Skin of body (tissue), 2 donors: ENCODE data around the gene SGSH. TPM values are rescaled to one million over a fixed set of nuclear protein-coding genes. Genes with fewer than 3 reads are reported as not detected.
"Not testable (repeated sequence)": the region's sequence is repeated elsewhere in the genome, so short reads cannot be mapped to it uniquely, and the experiment has no call there.

ENCODE experiments used
- DNase-seq: peaks from one replicate; lab custom pipeline; 2025; lab: John Stamatoyannopoulos, UW
- total RNA-seq: library from RNA; depleted of rRNA; stranded (reverse); fragments of >200 nt; gene quantifications from one replicate; pipeline ENCODE4 v1.2.3, GENCODE V29; 2014

The SGSH gene
- 9.9 TPM for total RNA-seq

- DNase-seq = no peak
These were observed at the start of gene SGSH, which contains the start of gene SLC26A11 for GRCh38 chr17:80220054-80220735. TSS of gene SGSH (minus strand) at chr17:80220333. CDS start at chr17:80220313, 20 bp downstream. TSS of gene SLC26A11 (plus strand) at chr17:80220427. CDS start at chr17:80221561, 1,134 bp downstream.

- no peak for DNase-seq
These were observed 49.3 kb upstream of the SGSH start for GRCh38 chr17:80269405-80269807.

- DNase-seq = no peak
These were observed 48.3 kb upstream of the SGSH start for GRCh38 chr17:80268427-80268826.

GRCh38 chr17:80267391-80267790, 47.3 kb upstream of the SGSH start:
- DNase-seq = no peak

GRCh38 chr17:80265205-80266068, 45.3 kb upstream of the SGSH start:
- DNase-seq = no peak

- DNase-seq = no peak
These were observed 44.3 kb upstream of the SGSH start for GRCh38 chr17:80264205-80265075.

DNA sequence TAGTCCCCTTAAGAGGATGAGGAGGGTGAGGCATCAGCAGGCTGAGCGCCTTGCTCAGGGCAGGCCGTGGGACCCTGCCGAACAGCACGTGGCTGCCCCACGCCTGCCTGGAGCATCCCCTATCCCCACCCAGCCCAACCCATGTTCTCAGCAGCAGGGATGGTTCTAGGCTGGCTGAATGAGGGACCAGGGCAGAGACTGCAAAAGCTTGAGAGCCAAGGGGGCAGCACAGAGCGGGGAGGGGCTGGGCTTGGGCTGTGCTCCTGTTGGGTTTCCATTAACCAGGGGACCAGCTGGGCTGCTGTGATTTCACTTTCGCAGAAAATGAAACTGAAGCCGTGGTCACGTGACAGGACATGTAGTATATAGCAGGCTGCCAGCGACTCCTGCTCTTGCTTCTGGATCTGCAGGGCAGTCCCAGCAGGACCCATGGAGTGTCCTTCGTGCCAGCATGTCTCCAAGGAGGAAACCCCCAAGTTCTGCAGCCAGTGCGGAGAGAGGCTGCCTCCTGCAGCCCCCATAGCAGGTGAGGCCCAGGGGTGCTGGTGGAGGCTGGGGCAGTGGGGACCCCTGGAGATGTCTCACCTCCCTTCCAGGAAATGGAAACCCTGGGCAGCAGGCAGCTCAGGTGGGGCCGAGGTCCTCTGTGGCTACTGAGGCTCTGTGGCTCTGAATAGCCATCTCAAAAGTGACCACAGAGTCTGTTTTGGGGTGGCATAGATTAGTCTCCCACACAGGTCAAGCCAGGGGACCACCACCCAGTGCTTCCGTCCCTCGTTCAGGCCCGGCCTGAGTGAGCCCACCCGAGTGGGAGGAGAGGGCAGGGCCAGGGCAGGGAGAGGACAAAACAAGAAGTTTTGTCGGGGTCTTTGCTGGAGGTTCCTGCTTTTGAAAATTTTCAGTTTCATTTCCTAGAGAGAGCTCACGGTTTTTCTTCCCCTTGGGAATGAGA, 43.4 kb upstream of the SGSH start:
- peak; percentile 77 for DNase-seq

GRCh38 chr17:80262775-80263244, 42.7 kb upstream of the SGSH start:
- DNase-seq = no peak

- no peak for DNase-seq
These were observed 42.2 kb upstream of the SGSH start for GRCh38 chr17:80262291-80262690.

- no peak for DNase-seq
These were observed 41.8 kb upstream of the SGSH start for GRCh38 chr17:80261895-80262279.

- peak; percentile 58 for DNase-seq
These were observed 41.2 kb upstream of the SGSH start for GRCh38 chr17:80261159-80261894.

DNA sequence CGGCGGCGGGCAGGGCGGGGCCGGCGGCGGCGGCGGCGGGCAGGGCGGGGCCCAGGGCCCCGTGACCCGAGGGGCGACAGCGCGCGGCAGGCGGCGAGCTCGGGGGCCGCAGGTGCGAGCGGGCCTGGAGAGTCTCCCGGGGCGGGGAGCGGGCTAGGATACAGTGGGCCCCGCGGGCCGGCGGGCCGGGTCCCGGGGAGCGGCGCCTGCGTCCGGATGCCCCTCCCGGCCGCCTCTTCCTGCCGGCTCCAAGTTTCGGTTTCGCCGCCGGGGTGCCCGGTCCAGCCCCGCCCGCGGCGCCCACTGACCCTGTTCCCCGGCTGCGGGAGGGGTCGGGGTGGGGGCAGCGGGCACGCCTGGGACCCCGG, 40.6 kb upstream of the SGSH start, which contains the start of gene RNF213:
TSS of gene RNF213 (plus strand) at position 62 of the 368 bp plus-strand sequence. CDS start 2,830 bp downstream, outside the sequence.
- DNase-seq = no peak

- DNase-seq = no peak
These were observed 40.0 kb upstream of the SGSH start for GRCh38 chr17:80260069-80260535.

GRCh38 chr17:80259457-80260068, 39.4 kb upstream of the SGSH start:
- DNase-seq = no peak

DNA sequence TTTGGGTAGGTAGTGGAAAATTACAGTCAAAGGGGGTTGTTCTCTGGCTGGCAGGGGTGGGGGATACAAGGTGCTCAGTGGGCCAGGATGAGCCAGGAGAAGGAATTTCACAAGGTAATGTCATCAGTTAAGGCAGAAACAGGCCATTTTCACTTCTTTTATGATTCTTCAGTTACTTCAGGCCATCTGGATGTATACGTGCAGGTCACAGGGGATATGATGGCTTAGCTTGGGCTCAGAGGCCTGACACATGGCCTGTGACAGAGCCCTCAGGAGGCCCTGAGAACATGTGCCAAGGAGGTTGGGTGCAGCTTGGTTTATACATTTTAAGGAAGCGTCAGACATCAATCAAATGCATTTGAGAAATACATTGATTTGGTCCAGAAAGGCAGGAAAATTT, 38.2 kb upstream of the SGSH start:
- DNase-seq = not testable (repeated sequence)

DNA sequence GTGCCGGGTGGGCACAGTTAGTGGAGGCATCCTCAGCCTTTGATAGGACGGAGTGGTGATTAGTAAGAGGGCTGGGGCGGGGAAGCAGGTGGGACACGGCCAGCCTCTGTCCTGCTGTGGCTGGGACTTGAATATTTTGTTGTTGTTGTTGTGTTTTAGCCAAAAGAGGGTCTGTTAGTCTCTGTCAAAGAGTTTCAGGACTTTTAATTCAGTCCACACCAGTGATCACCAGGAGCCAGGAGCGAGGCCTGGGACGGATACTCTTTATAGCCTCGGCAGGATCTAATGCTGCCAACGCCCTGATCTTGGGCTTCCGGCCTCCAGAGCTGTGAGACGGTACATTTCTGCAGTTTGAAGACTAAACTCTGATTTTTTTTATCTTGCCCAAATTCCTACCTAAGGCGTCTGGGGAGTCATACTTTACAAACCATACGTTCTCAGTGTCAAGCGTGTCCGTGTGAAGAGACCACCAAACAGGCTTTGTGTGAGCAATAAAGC, 37.6 kb upstream of the SGSH start:
- DNase-seq = no peak

DNA sequence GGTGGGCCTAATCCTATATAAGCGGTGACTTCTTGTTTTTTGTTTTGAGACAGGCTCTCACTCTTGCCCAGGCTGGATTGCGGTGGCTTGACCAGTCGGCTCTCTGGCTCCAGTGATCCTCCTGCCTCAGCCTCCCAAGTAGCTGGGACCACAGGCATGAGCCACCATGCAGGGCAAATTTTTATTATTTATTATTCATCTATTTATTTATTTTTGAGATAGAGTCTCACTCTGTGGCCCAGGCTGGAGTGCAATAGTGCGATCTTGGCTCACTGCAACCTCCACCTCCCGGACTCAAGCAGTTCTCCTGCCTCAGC, 35.9 kb upstream of the SGSH start:
- DNase-seq = no peak

- no peak for DNase-seq
These were observed 34.5 kb upstream of the SGSH start for GRCh38 chr17:80254396-80255251.
